Endothelial cell of umbilical vein (primary cell): ENCODE data around the gene GRM8.

Experiments
- EZH2 ChIP-seq: IDR thresholded peaks from 2 replicates; pipeline ENCODE4 v1.6.1; 2012; ENCODE audit warnings: borderline replicate concordance, low read depth, mild to moderate bottlenecking, moderate library complexity, low read length, inconsistent platforms; ENCODE audit not compliant: severe bottlenecking
- MYC ChIP-seq: IDR thresholded peaks from one replicate; pipeline ENCODE4 v1.6.1; 2011; ENCODE audit warnings: mild to moderate bottlenecking, low read depth, low read length
- POLR2A ChIP-seq: IDR thresholded peaks from 2 replicates; pipeline ENCODE4 v1.6.1; 2012; ENCODE audit warnings: low read depth, mild to moderate bottlenecking, control low read depth, low read length
- TF ChIP-seq, protein P1 (sequence below), 2 donors: IDR thresholded peaks; 1 replicate in 1 of 2; 2 replicates in 1 of 2; pipeline ENCODE4 v1.5.1; 2011; ENCODE audit warnings: low read length in 2 of 2, mild to moderate bottlenecking in 2 of 2, moderate library complexity in 2 of 2, control low read depth in 1 of 2, inconsistent platforms in 1 of 2, low read depth in 1 of 2; ENCODE audit not compliant: insufficient read depth in 1 of 2; ENCODE audit errors: extremely low read depth in 1 of 2
- TF ChIP-seq, protein P2 (sequence below): IDR thresholded peaks from 2 replicates; pipeline ENCODE4 v1.6.1; 2011; ENCODE audit not compliant: insufficient read depth, insufficient read length

DNA sequence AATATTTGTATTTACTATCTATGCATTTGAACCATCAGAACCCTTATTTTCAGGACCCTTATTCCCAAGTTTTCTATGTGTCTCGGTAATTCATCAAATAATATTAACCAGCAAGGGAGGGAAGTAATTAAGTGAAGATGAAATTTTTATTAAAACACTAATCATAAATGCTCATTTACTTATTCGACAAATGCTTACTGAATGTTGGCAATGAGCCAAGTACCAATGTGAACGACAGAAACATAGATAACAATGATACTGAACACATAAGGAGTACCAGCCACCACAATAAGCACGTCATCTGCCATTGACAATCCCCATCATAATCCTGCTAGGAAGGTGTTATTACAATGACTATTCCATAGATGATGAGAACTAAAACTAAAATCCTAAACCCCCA lies 45.5 kb downstream of the GRM8 start:
- TF ChIP-seq EZH2: no peak
- no peak for TF ChIP-seq POLR2A
- TF ChIP-seq, protein P1, sequence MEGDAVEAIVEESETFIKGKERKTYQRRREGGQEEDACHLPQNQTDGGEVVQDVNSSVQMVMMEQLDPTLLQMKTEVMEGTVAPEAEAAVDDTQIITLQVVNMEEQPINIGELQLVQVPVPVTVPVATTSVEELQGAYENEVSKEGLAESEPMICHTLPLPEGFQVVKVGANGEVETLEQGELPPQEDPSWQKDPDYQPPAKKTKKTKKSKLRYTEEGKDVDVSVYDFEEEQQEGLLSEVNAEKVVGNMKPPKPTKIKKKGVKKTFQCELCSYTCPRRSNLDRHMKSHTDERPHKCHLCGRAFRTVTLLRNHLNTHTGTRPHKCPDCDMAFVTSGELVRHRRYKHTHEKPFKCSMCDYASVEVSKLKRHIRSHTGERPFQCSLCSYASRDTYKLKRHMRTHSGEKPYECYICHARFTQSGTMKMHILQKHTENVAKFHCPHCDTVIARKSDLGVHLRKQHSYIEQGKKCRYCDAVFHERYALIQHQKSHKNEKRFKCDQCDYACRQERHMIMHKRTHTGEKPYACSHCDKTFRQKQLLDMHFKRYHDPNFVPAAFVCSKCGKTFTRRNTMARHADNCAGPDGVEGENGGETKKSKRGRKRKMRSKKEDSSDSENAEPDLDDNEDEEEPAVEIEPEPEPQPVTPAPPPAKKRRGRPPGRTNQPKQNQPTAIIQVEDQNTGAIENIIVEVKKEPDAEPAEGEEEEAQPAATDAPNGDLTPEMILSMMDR (IDR thresholded peaks at IDR 0.05; ENCODE audit: extremely low read depth in 1 of 2, insufficient read depth in 1 of 2, low read depth in 1 of 2, low read length in 2 of 2): no peak
- TF ChIP-seq MYC: no peak
- TF ChIP-seq, protein P2, sequence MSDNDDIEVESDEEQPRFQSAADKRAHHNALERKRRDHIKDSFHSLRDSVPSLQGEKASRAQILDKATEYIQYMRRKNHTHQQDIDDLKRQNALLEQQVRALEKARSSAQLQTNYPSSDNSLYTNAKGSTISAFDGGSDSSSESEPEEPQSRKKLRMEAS: no peak
